ENCODE measurements around the gene DLGAP5.

The DLGAP5 gene

GRCh38 chr14:55153951-55154350, 37.4 kb downstream of the DLGAP5 start:
- H3K4me3 ChIP-seq (replicated peaks in 1 of 2; ENCODE audit: low read depth in 2 of 2, low read length in 2 of 2): no peak overlapping the region
- no peak for TF ChIP-seq CTCF (IDR thresholded peaks at IDR 0.05; ENCODE audit: low read depth, low read length)
- DNase-seq (ENCODE audit: low read depth in 2 of 2): no peak

- no peak for TF ChIP-seq CTCF (IDR thresholded peaks at IDR 0.05; ENCODE audit: low read depth, low read length)
- DNase-seq (ENCODE audit: low read depth in 2 of 2): peak in 1 of 2 donors; percentile 67
- H3K4me3 ChIP-seq (replicated peaks in 1 of 2; ENCODE audit: low read depth in 2 of 2, low read length in 2 of 2): no peak overlapping the region
Observed at GRCh38 chr14:55152052-55152753, 39.2 kb downstream of the DLGAP5 start.

- no peak overlapping the region for H3K4me3 ChIP-seq (replicated peaks in 1 of 2; ENCODE audit: low read depth in 2 of 2, low read length in 2 of 2)
- no peak for TF ChIP-seq CTCF (IDR thresholded peaks at IDR 0.05; ENCODE audit: low read depth, low read length)
- no peak for DNase-seq (ENCODE audit: low read depth in 2 of 2)
Observed at GRCh38 chr14:55151601-55152000, 39.8 kb downstream of the DLGAP5 start.

- no peak for TF ChIP-seq CTCF (IDR thresholded peaks at IDR 0.05; ENCODE audit: low read depth, low read length)
- DNase-seq (ENCODE audit: low read depth in 2 of 2): peak in 1 of 2 donors; percentile 59
- H3K4me3 ChIP-seq (replicated peaks in 1 of 2; ENCODE audit: low read depth in 2 of 2, low read length in 2 of 2): no peak overlapping the region
Observed at GRCh38 chr14:55146425-55146824, 45.0 kb downstream of the DLGAP5 start.

- no peak for TF ChIP-seq CTCF (IDR thresholded peaks at IDR 0.05; ENCODE audit: low read depth, low read length)
- no peak for DNase-seq (ENCODE audit: low read depth in 2 of 2)
Observed at GRCh38 chr14:55142466-55142865, 48.9 kb downstream of the DLGAP5 start.

GRCh38 chr14:55141825-55142224, 49.6 kb downstream of the DLGAP5 start:
- no peak for DNase-seq (ENCODE audit: low read depth in 2 of 2)

More at GRCh38 chr14:55142466-55142865, 48.9 kb downstream of the DLGAP5 start:
- no peak overlapping the region for H3K4me3 ChIP-seq (replicated peaks in 1 of 2; ENCODE audit: low read depth in 2 of 2, low read length in 2 of 2)

More at GRCh38 chr14:55141825-55142224, 49.6 kb downstream of the DLGAP5 start:
- no peak for TF ChIP-seq CTCF (IDR thresholded peaks at IDR 0.05; ENCODE audit: low read depth, low read length)
- H3K4me3 ChIP-seq (replicated peaks in 1 of 2; ENCODE audit: low read depth in 2 of 2, low read length in 2 of 2): no peak overlapping the region
